GM21529 (cell line): ENCODE measurements around the gene ANO2.
"Not testable (repeated sequence)": the region's sequence is repeated elsewhere in the genome, so short reads cannot be mapped to it uniquely, and the experiment has no call there.

Experiments
- ATAC-seq: cut with Tn5 transposase; IDR thresholded peaks from one replicate; pipeline ENCODE4 v1.9.1; 2021; ENCODE audit not compliant: unreplicated experiment

ANO2 gene

DNA sequence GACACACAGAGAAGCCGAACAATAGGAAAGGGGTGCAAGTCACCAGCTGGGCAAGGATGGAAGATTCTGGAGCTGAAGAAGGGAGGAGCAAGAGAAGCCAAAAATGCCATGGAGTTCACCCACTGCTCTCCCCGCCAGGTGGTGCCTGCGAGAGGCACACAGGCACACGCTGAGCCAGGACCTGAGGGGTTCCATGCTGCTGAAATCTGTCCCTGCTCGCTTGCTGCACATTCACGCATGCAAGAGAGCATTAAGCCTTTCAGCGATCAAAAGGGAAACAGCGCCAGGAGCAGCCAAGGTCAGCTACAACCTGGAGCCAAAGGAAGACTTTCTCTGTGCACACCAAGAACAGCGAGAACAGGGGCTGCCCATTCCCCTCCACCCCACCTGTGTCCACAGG lies 104.1 kb downstream of the ANO2 start:
- no peak for ATAC-seq

DNA sequence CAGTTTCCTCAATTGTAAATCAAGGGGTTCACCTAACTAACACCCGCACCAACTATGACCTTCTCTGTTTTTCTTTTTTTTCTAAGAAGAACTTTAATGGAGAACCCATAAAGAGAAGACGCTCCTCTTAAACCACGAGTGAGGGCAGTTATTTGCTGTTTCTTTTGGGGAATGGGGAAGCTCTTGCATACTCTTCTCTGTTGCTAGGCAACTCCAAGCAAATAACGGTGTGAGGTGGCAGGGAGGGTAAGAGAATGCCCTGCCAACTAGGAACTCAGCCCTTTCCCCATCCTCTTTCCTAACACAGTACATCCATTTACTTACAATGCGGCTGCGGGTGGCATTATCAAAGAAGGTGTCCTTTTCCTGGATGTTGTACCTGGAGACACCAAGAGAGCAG lies 114.9 kb downstream of the ANO2 start:
- ATAC-seq: no peak

GRCh38 chr12:5827591-5827990 lies 117.5 kb downstream of the ANO2 start:
- no peak for ATAC-seq

GRCh38 chr12:5825761-5826160 lies 119.3 kb downstream of the ANO2 start:
- not testable (repeated sequence) for ATAC-seq

DNA sequence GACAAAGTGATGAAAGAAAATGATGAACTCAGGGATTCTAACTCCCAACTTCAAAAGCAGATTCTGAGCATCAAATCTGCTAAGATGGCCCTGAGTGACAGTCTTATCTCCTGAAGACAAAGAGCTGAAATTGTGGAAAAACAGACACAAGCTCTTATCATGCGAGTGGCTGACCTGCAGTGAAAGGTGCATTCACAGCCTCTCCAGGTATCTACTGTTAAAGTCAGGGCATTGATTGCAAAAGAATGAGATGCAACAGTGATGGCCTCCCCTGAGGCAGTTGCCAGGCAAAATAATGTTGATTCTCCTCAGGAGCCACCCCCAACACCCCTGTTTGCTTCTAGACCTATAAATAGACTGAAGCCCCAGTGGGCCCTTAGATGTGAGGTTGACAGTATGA lies 126.2 kb downstream of the ANO2 start:
- not testable (repeated sequence) for ATAC-seq

GRCh38 chr12:5817246-5817645 lies 127.8 kb downstream of the ANO2 start:
- ATAC-seq: no peak

DNA sequence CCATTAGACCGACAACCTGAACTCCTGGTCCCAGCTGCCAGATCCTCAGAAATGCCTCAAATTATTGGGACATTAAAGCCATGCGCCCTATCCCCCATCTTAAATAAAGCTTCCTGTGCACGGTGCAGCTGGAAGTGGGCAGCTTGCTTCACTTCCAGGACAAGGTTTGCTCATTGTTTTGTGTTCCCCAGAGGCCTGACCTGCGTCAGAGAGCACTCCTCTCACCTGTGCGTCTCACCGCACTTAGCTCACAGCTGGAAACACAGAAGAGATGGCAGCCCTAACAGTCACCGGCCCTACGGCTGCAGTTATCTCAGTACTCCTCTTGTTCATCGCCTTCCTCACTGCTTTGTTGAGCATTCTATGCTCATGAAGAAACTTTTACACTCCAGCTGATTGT lies 135.5 kb downstream of the ANO2 start:
- no peak for ATAC-seq

- ATAC-seq: no peak
Observed at GRCh38 chr12:5808981-5809380, 136.1 kb downstream of the ANO2 start.

DNA sequence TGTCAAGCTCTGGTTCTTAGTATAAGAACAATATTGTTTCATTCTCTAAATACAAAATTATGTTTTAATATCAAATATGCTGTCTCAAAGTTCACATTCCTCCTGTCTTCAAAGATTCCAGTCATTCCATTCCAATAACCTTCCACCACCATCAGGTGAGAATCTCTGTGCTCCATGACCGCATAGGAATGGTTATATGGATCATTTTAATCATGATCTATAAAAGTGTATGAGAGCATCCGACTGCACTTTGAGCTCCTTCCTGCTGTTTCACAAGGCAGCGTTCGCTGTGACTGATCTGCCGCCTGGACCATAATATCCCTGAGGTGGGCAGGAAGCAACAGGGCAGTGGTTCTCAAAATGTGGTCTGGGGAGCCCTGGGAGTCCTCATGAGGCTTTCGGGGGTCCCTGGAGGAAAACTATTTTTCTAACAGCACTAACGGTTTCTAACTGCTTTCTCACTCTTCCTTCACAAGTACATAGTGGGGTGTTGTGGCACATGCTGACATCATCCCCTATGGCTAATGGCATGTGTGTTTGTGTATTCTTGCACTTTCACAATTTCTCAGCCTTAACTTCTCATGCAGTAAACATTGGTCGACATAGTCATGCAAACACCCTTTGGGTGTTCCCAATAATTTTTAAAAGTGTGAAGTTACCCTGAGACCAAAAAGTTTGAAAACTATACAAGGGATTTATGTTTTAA lies 137.4 kb downstream of the ANO2 start:
- ATAC-seq: no peak

- no peak for ATAC-seq
Observed at GRCh38 chr12:5807090-5807414, 138.0 kb downstream of the ANO2 start.

- ATAC-seq: no peak
Observed at GRCh38 chr12:5806371-5807089, 138.5 kb downstream of the ANO2 start.

- no peak for ATAC-seq
Observed at GRCh38 chr12:5803532-5803931, 141.5 kb downstream of the ANO2 start.

- no peak for ATAC-seq
Observed at GRCh38 chr12:5798242-5799015, 146.6 kb downstream of the ANO2 start.

GRCh38 chr12:5797661-5798060 lies 147.4 kb downstream of the ANO2 start:
- no peak for ATAC-seq

DNA sequence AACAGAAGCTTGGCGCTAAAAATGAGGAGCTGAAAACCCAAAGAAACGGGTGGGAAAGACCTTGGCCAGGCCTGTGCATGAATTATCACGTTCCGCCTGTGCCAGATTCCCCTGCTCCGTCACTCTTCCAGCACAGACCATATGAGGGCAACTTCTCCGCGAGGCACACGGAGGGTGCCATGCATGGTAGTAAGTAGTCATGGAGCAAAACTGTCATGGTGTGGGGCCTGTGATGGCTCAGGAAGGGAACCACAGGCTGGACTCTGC lies 148.2 kb downstream of the ANO2 start:
- ATAC-seq: no peak

DNA sequence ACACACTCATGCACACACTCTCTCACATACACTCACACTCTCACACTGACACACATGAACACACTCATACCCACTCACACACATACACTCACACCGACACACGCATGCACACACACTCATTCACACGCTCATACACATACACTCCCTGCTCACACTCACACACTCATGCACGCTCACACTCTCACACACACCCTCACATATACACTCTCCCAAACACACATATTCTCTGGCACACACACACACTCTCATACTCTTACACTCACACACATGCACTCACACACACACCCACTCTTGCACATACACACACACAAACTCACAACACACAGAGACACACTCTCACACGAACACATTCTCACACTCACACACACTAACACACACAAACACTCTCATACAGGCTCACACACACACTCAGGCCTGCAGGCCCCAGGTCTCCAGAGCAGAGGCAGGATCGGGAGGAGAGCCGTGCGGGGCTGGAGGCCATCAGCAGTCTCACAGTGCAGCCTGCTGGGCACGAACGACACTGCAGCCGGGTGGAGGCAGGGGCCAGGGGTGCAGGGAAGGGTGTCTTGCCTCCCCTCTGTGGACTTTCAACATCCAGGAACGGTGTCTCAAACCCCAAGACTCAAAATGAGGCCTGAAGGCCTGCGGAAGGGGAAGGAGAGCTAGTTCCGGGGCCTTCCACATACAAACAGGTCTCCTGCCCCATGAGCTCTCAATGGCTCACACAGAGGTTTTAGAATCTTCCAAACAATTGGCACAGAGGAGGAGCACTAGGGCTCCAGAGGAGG lies 148.7 kb downstream of the ANO2 start:
- ATAC-seq: no peak

- no peak for ATAC-seq
Observed at GRCh38 chr12:5794156-5794555, 150.9 kb downstream of the ANO2 start.

DNA sequence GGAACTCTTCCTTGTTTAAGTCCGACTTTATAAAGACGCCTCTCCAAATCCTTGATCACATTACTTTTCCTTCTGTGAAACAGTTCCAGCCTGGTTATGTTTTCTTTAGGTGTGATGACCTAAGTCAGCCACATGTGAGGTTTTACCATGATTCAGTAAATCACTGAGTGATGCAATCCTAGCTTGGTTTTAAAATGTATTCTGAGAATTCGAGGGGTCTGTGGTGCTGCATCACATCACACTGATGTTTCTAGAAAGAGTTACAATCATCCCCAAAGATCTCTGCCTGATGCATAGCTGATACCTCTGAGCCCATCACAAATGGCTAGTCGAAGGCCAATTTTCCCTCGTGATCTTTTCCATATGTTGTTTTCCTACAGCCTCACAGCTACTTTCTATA lies 152.7 kb downstream of the ANO2 start:
- no peak for ATAC-seq

GRCh38 chr12:5789469-5789968 lies 155.5 kb downstream of the ANO2 start:
- no peak for ATAC-seq

DNA sequence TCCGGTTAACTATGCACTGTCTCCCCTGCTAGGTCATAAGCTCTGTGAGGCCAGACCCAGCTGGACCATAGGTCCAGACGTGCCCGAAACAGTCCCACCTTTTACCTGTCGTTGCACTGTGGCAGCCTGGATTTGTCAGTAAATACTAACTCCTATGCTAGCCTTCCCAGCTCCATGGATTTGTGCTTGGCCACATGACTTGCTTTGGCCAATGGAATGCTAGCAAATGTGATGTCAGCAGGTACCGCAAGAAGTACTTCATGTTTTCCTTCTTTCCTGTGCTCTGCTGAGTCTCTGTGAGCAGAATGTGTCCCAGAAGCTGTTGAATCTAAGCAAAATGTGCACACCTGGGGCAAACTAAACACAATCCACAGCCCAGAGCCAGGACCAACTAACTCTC lies 157.2 kb downstream of the ANO2 start:
- no peak for ATAC-seq

GRCh38 chr12:5785601-5786000 lies 159.5 kb downstream of the ANO2 start:
- no peak for ATAC-seq
